Stimulated activated CD8-positive, alpha-beta memory T cell treated with anti-CD3 and anti-CD28 coated beads, Interleukin-4, amount 100 ng/mL, for 24 hours (primary cell): ENCODE data around the gene DNAAF1.
"Not testable (repeated sequence)": the region's sequence is repeated elsewhere in the genome, so short reads cannot be mapped to it uniquely, and the experiment has no call there.

ENCODE experiments used
- DNase-seq: peaks from one replicate; pipeline ENCODE4 v3.0.0-alpha.2; 2020; ENCODE audit warnings: low read depth

Gene DNAAF1

GRCh38 chr16:84212154-84212553, 67.0 kb downstream of the DNAAF1 start:
- DNase-seq, result no peak

- DNase-seq, result no peak
These were observed 67.5 kb downstream of the DNAAF1 start for GRCh38 chr16:84212631-84213030.

- no peak for DNase-seq
These were observed 69.5 kb downstream of the DNAAF1 start for GRCh38 chr16:84214451-84215066.

- DNase-seq, result no peak
These were observed 70.4 kb downstream of the DNAAF1 start for GRCh38 chr16:84215531-84215930.

GRCh38 chr16:84216144-84216543, 71.0 kb downstream of the DNAAF1 start:
- not testable (repeated sequence) for DNase-seq

- no peak for DNase-seq
These were observed 73.2 kb downstream of the DNAAF1 start for GRCh38 chr16:84218176-84218823.

GRCh38 chr16:84218956-84219355, 73.8 kb downstream of the DNAAF1 start:
- DNase-seq, result no peak

GRCh38 chr16:84220851-84221250, 75.7 kb downstream of the DNAAF1 start:
- DNase-seq, result no peak

GRCh38 chr16:84223456-84223855, 78.3 kb downstream of the DNAAF1 start:
- DNase-seq, result no peak

- no peak for DNase-seq
These were observed 79.4 kb downstream of the DNAAF1 start for GRCh38 chr16:84224554-84224953.

GRCh38 chr16:84225126-84225525, 80.0 kb downstream of the DNAAF1 start:
- no peak for DNase-seq

- DNase-seq, result no peak
These were observed 80.5 kb downstream of the DNAAF1 start for GRCh38 chr16:84225571-84225970.

- DNase-seq, result no peak
These were observed 80.9 kb downstream of the DNAAF1 start for GRCh38 chr16:84226026-84226425.
